Measurements from ENCODE around the gene SYNE3. TPM values are rescaled to one million over a fixed set of nuclear protein-coding genes. Genes with fewer than 3 reads are reported as not detected.

SYNE3 gene
- total and polyA plus RNA-seq, 2 experiments from 2014 or later: 0.16 to 2.4 TPM

DNA sequence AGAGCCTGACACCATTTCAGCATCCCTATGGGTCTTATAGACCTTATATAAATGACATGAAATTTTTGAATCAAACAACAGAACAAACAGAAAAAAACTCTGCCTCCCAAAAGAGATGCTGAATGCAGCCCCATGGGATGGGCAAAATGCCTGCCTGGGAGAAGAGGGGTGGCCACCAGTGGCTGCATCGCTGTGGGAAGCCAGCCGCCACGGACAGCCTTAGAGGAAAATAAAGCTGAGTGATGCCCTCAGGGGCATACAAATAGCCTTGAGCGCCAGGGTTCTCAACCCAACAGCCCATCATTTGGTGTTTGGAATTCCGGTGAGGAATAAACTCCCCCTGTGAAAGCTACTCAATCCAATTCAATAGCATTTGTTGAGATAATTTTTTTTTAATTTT lies 22.9 kb downstream of the SYNE3 start:
- H2AFZ ChIP-seq: no peak overlapping the region
- H3K4me3 ChIP-seq: no peak overlapping the region
- H3K79me2 ChIP-seq: no peaks in the 10 kb centered on the region
- H3K4me2 ChIP-seq: no peak overlapping the region
- H3K9me2 ChIP-seq (replicated peaks; ENCODE audit: insufficient read depth): no peaks in the 10 kb centered on the region
- H4K20me1 ChIP-seq (ENCODE audit: insufficient read depth, poor library complexity, severe bottlenecking): no peaks in the 10 kb centered on the region
- 88% methylated on average over 5 of the region's 5 CpGs for WGBS (ENCODE audit: low lambda C conversion rate, missing lambda C conversion rate)
- no peaks in the 10 kb centered on the region for H3K9me3 ChIP-seq (ENCODE audit: low read depth)
- H3K27ac ChIP-seq: no peak overlapping the region
- H3K36me3 ChIP-seq (replicated peaks; ENCODE audit: insufficient read depth, low read depth): no peaks in the 10 kb centered on the region
- no peaks in the 10 kb centered on the region for H3K27me3 ChIP-seq
- peaks cover 31% of the 10 kb centered on the region for H3K4me1 ChIP-seq (ENCODE audit: insufficient read depth)
- no peak for DNase-seq (ENCODE audit: low spot score)
- TF ChIP-seq, protein P1, sequence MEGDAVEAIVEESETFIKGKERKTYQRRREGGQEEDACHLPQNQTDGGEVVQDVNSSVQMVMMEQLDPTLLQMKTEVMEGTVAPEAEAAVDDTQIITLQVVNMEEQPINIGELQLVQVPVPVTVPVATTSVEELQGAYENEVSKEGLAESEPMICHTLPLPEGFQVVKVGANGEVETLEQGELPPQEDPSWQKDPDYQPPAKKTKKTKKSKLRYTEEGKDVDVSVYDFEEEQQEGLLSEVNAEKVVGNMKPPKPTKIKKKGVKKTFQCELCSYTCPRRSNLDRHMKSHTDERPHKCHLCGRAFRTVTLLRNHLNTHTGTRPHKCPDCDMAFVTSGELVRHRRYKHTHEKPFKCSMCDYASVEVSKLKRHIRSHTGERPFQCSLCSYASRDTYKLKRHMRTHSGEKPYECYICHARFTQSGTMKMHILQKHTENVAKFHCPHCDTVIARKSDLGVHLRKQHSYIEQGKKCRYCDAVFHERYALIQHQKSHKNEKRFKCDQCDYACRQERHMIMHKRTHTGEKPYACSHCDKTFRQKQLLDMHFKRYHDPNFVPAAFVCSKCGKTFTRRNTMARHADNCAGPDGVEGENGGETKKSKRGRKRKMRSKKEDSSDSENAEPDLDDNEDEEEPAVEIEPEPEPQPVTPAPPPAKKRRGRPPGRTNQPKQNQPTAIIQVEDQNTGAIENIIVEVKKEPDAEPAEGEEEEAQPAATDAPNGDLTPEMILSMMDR (IDR thresholded peaks at IDR 0.05; ENCODE audit: poor library complexity): no peak
- no peak for TF ChIP-seq EZH2phosphoT487 (IDR thresholded peaks at IDR 0.05; ENCODE audit: low read depth, severe bottlenecking, unreplicated experiment)

DNA sequence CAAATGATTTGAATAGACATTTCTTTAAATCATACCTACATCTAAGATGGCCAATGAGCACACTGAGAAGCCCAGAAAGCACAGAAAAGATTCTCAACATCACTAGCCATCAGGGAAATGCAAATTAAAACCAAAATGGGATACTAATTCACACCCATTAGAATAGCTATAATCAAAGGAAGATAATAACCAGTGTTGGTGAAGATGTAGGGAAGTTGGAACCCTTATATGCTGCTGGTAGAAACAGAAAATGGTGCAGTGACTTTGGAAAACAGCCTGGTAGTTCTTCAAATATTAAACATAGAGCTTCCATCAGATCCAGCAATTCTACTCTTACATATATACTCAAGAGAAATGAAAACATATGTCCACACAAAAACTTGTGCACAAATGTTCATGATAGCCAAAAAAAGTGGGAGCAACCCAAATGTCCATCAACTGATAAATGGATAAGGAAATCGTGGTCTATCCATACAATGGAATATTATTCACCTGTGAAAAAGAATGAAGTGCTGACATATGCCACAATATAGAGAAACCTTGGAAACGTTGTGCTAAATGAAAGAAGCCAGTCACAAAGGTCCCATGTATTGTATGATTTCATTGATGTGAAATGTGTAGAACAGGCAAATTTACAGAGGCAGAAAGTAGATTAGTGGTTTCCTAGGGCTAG lies 24.4 kb downstream of the SYNE3 start:
- no peak for DNase-seq (ENCODE audit: low spot score)
- Histone ChIP-seq H3K9me3 (ENCODE audit: low read depth) (no peaks in the 10 kb centered on the region), H4K20me1 (ENCODE audit: insufficient read depth, poor library complexity, severe bottlenecking) (no peaks in the 10 kb centered on the region), H3K79me2 (no peaks in the 10 kb centered on the region), H3K4me2 (no peak overlapping the region), H3K27me3 (no peaks in the 10 kb centered on the region), H3K9me2 (replicated peaks; ENCODE audit: insufficient read depth) (no peaks in the 10 kb centered on the region), H3K4me1 (ENCODE audit: insufficient read depth) (peaks cover 23% of the 10 kb centered on the region), H3K36me3 (replicated peaks; ENCODE audit: insufficient read depth, low read depth) (no peaks in the 10 kb centered on the region), H2AFZ (no peak overlapping the region), H3K27ac (peak overlapping the region; percentile 45), H3K4me3 (no peak overlapping the region)
- 84% methylated on average over 2 of the region's 2 CpGs for WGBS (ENCODE audit: low lambda C conversion rate, missing lambda C conversion rate)
- TF ChIP-seq, protein P1 (IDR thresholded peaks at IDR 0.05; ENCODE audit: poor library complexity): no peak
- TF ChIP-seq EZH2phosphoT487 (IDR thresholded peaks at IDR 0.05; ENCODE audit: low read depth, severe bottlenecking, unreplicated experiment) (no peak), EZH2 (IDR thresholded peaks at IDR 0.05; ENCODE audit: borderline replicate concordance) (no peak)

DNA sequence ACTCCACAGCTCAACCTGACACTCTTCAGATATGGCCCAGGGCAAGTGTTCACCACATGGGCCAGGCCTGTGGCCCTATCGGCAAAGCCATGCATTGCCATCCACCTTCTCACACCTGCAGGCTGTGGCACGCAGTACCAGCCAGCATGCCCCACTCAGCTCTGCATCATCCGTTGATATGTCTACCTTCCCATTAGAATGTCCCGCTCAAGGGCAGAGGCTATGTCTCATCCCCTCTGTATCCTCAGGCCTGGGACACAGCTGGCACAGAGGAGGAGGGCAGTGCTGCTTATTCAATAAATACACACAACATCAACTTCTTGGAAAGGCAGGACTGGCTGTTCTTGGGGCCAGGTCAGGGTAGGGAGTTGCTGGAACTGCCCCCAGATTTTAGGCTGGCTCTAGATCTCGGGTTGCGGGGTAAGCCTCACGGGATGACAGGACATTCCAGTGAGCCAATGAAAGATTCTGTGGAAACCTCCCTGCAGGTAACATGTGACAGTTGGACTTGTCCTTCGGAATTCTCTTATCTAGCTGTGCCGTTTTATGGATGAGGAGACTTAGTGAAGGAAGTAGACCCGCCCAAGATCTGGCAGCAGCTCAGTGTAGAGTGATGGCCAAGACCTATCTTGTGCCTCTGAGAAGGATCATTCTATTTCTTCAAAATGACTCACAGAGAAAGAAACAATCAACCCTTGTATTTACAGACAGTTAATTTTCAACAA lies 25.6 kb downstream of the SYNE3 start:
- Histone ChIP-seq H3K79me2 (no peaks in the 10 kb centered on the region), H3K36me3 (replicated peaks; ENCODE audit: insufficient read depth, low read depth) (no peaks in the 10 kb centered on the region), H3K4me2 (no peak overlapping the region), H2AFZ (no peak overlapping the region), H3K4me1 (ENCODE audit: insufficient read depth) (peaks cover 12% of the 10 kb centered on the region), H3K9me3 (ENCODE audit: low read depth) (no peaks in the 10 kb centered on the region), H3K9me2 (replicated peaks; ENCODE audit: insufficient read depth) (no peaks in the 10 kb centered on the region), H3K4me3 (no peak overlapping the region), H3K27me3 (no peaks in the 10 kb centered on the region), H3K27ac (peak overlapping the region; percentile 88), H4K20me1 (ENCODE audit: insufficient read depth, poor library complexity, severe bottlenecking) (no peaks in the 10 kb centered on the region)
- peak; percentile 71 for DNase-seq (ENCODE audit: low spot score)
- TF ChIP-seq, protein P1 (IDR thresholded peaks at IDR 0.05; ENCODE audit: poor library complexity): no peak
- TF ChIP-seq EZH2 (IDR thresholded peaks at IDR 0.05; ENCODE audit: borderline replicate concordance) (no peak), EZH2phosphoT487 (IDR thresholded peaks at IDR 0.05; ENCODE audit: low read depth, severe bottlenecking, unreplicated experiment) (no peak)
- 68% methylated on average over 10 of the region's 10 CpGs for WGBS (ENCODE audit: low lambda C conversion rate, missing lambda C conversion rate)

Data from hepatocyte (in vitro differentiated cells).